HCT116 (cell line): Measurements from ENCODE around the gene TBXA2R. TPM values are rescaled to one million over a fixed set of nuclear protein-coding genes. Genes with fewer than 3 reads are reported as not detected.

Experiments
- ATAC-seq: fragments of 200-7000 bp; cut with Tn5 transposase; 2 replicates; pipeline ENCODE4 v1.9.1; 2020; ENCODE audit warnings: mild to moderate bottlenecking, moderate library complexity
- BruUV-seq: library from RNA; stranded (reverse); fragments of 400-500 nt; replicated peaks from 2 replicates; lab custom pipeline; 2021; lab: Mats Ljungman, UMichigan
- CTCF ChIA-PET: fragments of 300-600 bp; sonication (Branson Sonifier 250); formaldehyde crosslinking; loops from one replicate; lab custom pipeline; 2021; ENCODE audit warnings: antibody characterized with exemption; lab: Charles Lee
- POLR2A ChIA-PET: fragments of 300-600, 350-600 bp; sonication (Branson Sonifier 250); formaldehyde crosslinking; loops from one replicate; lab custom pipeline; 2021; ENCODE audit warnings: antibody characterized with exemption; lab: Charles Lee
- RAD21 ChIA-PET, 2 experiments: fragments of 300-600 bp; sonication (Branson Sonifier 250); formaldehyde crosslinking; loops; one replicate each; lab custom pipeline; 2023; ENCODE audit warnings: low total read pairs in 2 of 2; ENCODE audit not compliant: uncharacterized antibody in 2 of 2, unreplicated experiment in 2 of 2, low non-redundant PET in 1 of 2; lab: Charles Lee
- DNase-seq: peaks from one replicate; pipeline ENCODE4 v3.0.0-alpha.2; 2010; ENCODE audit warnings: low read depth, low spot score
- H2AFZ ChIP-seq: fragments of 200-600 bp; shearing (Covaris generic), sonication (generic); 2 replicates; pipeline ENCODE4 v1.6.1; 2017; ENCODE audit warnings: low read depth, mixed run types, mixed read lengths, antibody characterized with exemption, low read length; ENCODE audit not compliant: poor library complexity, severe bottlenecking
- H3K27ac ChIP-seq: 2 replicates; pipeline ENCODE4 v1.5.1; 2012; ENCODE audit warnings: low read depth, low read length
- H3K27me3 ChIP-seq: fragments of 200-600 bp; sonication (generic); 2 replicates; pipeline ENCODE4 v1.6.1; 2016; ENCODE audit warnings: mixed run types, low read length, mixed read lengths; ENCODE audit not compliant: insufficient read depth
- H3K36me3 ChIP-seq, 2 experiments: fragments of 200-500 bp in 1 of 2; fragments of 200-600 bp in 1 of 2; sonication (Bioruptor generic) in 1 of 2; sonication (generic) in 1 of 2; 2 replicates each; pipeline versions ENCODE4 v1.5.1 to v1.6.1; 2014 to 2016; ENCODE audit warnings: low read length in 2 of 2, inconsistent platforms in 1 of 2, mixed read lengths in 1 of 2, mixed run types in 1 of 2; ENCODE audit not compliant: insufficient read depth in 2 of 2, control insufficient read depth in 1 of 2
- H3K4me1 ChIP-seq, 2 experiments: fragments of 200-600 bp in 1 of 2; sonication (generic) in 1 of 2; 2 replicates each; pipeline versions ENCODE4 v1.5.1 to v1.6.1; 2012 to 2017; ENCODE audit warnings: low read length in 2 of 2, inconsistent platforms in 1 of 2, mild to moderate bottlenecking in 1 of 2, mixed read lengths in 1 of 2, mixed run types in 1 of 2, moderate library complexity in 1 of 2; ENCODE audit not compliant: insufficient read depth in 2 of 2, control insufficient read depth in 1 of 2
- H3K4me2 ChIP-seq: fragments of 200-600 bp; sonication (generic); 2 replicates; pipeline ENCODE4 v1.6.1; 2017; ENCODE audit warnings: mixed run types, low read length, mixed read lengths
- H3K4me3 ChIP-seq, 2 experiments: fragments of 200-600 bp in 1 of 2; sonication (generic) in 1 of 2; replicated peaks in 1 of 2; 2 replicates each; pipeline ENCODE4 v1.5.1; 2011 to 2016; ENCODE audit warnings: low read length in 2 of 2, control low read depth in 1 of 2, low read depth in 1 of 2, mild to moderate bottlenecking in 1 of 2, mixed read lengths in 1 of 2, mixed run types in 1 of 2
- H3K79me2 ChIP-seq: fragments of 200-600 bp; sonication (generic); 2 replicates; pipeline ENCODE4 v1.6.1; 2017; ENCODE audit warnings: mild to moderate bottlenecking, mixed run types, low read length, moderate library complexity, mixed read lengths; ENCODE audit not compliant: insufficient read depth
- H3K9ac ChIP-seq: fragments of 200-600 bp; sonication (generic); 2 replicates; pipeline ENCODE4 v1.6.1; 2016; ENCODE audit warnings: low read length, mixed read lengths
- H3K9me2 ChIP-seq: fragments of 200-600 bp; sonication (generic), shearing (Covaris generic); 2 replicates; pipeline ENCODE4 v1.6.1; 2017; ENCODE audit warnings: mixed run types, mild to moderate bottlenecking, moderate library complexity; ENCODE audit not compliant: insufficient read depth
- H3K9me3 ChIP-seq, 2 experiments: fragments of 200-500 bp in 1 of 2; fragments of 200-600 bp in 1 of 2; sonication (Bioruptor generic) in 1 of 2; sonication (generic) in 1 of 2; 2 replicates each; pipeline ENCODE4 v1.6.1; 2014 to 2017; ENCODE audit warnings: low read length in 2 of 2, mixed read lengths in 2 of 2, inconsistent platforms in 1 of 2, low read depth in 1 of 2, mild to moderate bottlenecking in 1 of 2, mixed run types in 1 of 2, moderate library complexity in 1 of 2; ENCODE audit not compliant: control insufficient read depth in 1 of 2, insufficient read depth in 1 of 2
- H4K20me1 ChIP-seq: fragments of 200-600 bp; sonication (generic), shearing (Covaris generic); 2 replicates; pipeline ENCODE4 v1.6.1; 2017; ENCODE audit warnings: mixed run types, mild to moderate bottlenecking, moderate library complexity; ENCODE audit not compliant: insufficient read depth
- CEBPB ChIP-seq: IDR thresholded peaks from 2 replicates; pipeline ENCODE4 v1.6.1; 2012; ENCODE audit warnings: low read depth
- CTCF ChIP-seq, 3 experiments: fragments of 200-600 bp in 1 of 3; sonication (generic) in 1 of 3; IDR thresholded peaks in 2 of 3; conservative IDR thresholded peaks in 1 of 3; 2 replicates each; pipeline ENCODE4 v1.5.1; 2012 to 2017; ENCODE audit warnings: low read depth in 2 of 3, low read length in 2 of 3, antibody characterized with exemption in 1 of 3, borderline replicate concordance in 1 of 3, control low read depth in 1 of 3, mild to moderate bottlenecking in 1 of 3, mixed read lengths in 1 of 3, mixed run types in 1 of 3, moderate library complexity in 1 of 3; ENCODE audit not compliant: insufficient read depth in 1 of 3
- EGR1 ChIP-seq: IDR thresholded peaks from 2 replicates; pipeline ENCODE4 v1.6.1; 2012; ENCODE audit warnings: low read depth
- EZH2 ChIP-seq: fragments of 200-600 bp; sonication (generic); IDR thresholded peaks from 2 replicates; pipeline ENCODE4 v1.6.1; 2017; ENCODE audit warnings: antibody characterized with exemption, mixed run types
- EZH2phosphoT487 ChIP-seq: fragments of 200-600 bp; IDR thresholded peaks from 2 replicates; pipeline ENCODE4 v1.6.1; 2018; ENCODE audit warnings: antibody characterized with exemption, borderline replicate concordance
- JUND ChIP-seq: IDR thresholded peaks from 2 replicates; pipeline ENCODE4 v1.6.1; 2012
- POLR2AphosphoS5 ChIP-seq: IDR thresholded peaks from 2 replicates; pipeline ENCODE4 v1.6.1; 2011; ENCODE audit warnings: mild to moderate bottlenecking, low read depth, low read length, moderate library complexity
- RAD21 ChIP-seq: IDR thresholded peaks from 2 replicates; pipeline ENCODE4 v1.6.1; 2012; ENCODE audit warnings: low read depth, mild to moderate bottlenecking
- SRF ChIP-seq: IDR thresholded peaks from 2 replicates; pipeline ENCODE4 v1.6.1; 2012; ENCODE audit warnings: low read depth
- YY1 ChIP-seq: IDR thresholded peaks from 2 replicates; pipeline ENCODE4 v1.6.1; 2011; ENCODE audit warnings: low read length, low read depth, moderate library complexity, mild to moderate bottlenecking; ENCODE audit not compliant: insufficient replicate concordance; ENCODE audit errors: extremely low read depth
- ZFX ChIP-seq: fragments of 450-650 bp; IDR thresholded peaks from 2 replicates; pipeline ENCODE4 v1.6.1; 2017
- ZNF274 ChIP-seq: fragments of 200-500 bp; sonication (Bioruptor generic); IDR thresholded peaks from 2 replicates; pipeline ENCODE4 v1.6.1; 2014; ENCODE audit warnings: mild to moderate bottlenecking, low read depth, low read length, inconsistent platforms
- intact Hi-C: fragments of 100-400 bp; cut with micrococcal nuclease; formaldehyde crosslinking; loops from 2 replicates; pipeline ENCODE4 v1.10.0; 2022
- total RNA-seq: library from RNA; stranded (reverse); gene quantifications from one replicate; pipeline ENCODE4 v1.2.1, GENCODE V29; 2021; ENCODE audit not compliant: unreplicated experiment
- TF ChIP-seq, protein P1 (sequence below): IDR thresholded peaks from 2 replicates; pipeline ENCODE4 v1.6.1; 2011; ENCODE audit warnings: mild to moderate bottlenecking, low read length, moderate library complexity; ENCODE audit not compliant: insufficient replicate concordance; ENCODE audit errors: extremely low read depth
- TF ChIP-seq, protein P2 (sequence below): IDR thresholded peaks from 2 replicates; pipeline ENCODE4 v1.6.1; 2012

TBXA2R gene
- total RNA-seq, 1 experiment from 2014 or later: 2.3 TPM

GRCh38 chr19:3655402-3656072 lies 48.9 kb upstream of the TBXA2R start:
- Histone ChIP-seq H3K36me3 (peaks cover 0 to 2% of the 10 kb centered on the region in 2 experiments; a peak in 1 of 4 replicates), H3K4me1 (peaks cover 0 to 7% of the 10 kb centered on the region in 2 experiments; a peak in 1 of 4 replicates), H3K4me2 (no peak overlapping the region), H3K9me2 (no peaks in the 10 kb centered on the region), H3K9me3 (no peaks in the 10 kb centered on the region), H4K20me1 (no peaks in the 10 kb centered on the region), H3K27me3 (no peaks in the 10 kb centered on the region), H2AFZ (no peak overlapping the region), H3K4me3 (no peak overlapping the region), H3K27ac (no peak overlapping the region), H3K9ac (no peak overlapping the region), H3K79me2 (no peaks in the 10 kb centered on the region)
- RAD21 ChIA-PET: no interaction called here
- intact Hi-C loops: no loop called here
- ATAC-seq (no peak), DNase-seq (no peak)
- CTCF ChIA-PET: no interaction called here
- POLR2A ChIA-PET: no interaction called here
- TF ChIP-seq CEBPB (no peak), CTCF (IDR thresholded peaks at IDR 0.05 in 2 of 3, conservative IDR thresholded peaks at IDR 0.05 in 1 of 3; ENCODE audit: borderline replicate concordance in 1 of 3, insufficient read depth in 1 of 3, low read depth in 2 of 3, low read length in 2 of 3) (no peak), POLR2AphosphoS5 (no peak), EGR1 (no peak), ZFX (no peak), ZNF274 (no peak), EZH2 (no peak), EZH2phosphoT487 (no peak), SRF (no peak), RAD21 (no peak), YY1 (no peak), JUND (no peak)
- TF ChIP-seq, protein P1, sequence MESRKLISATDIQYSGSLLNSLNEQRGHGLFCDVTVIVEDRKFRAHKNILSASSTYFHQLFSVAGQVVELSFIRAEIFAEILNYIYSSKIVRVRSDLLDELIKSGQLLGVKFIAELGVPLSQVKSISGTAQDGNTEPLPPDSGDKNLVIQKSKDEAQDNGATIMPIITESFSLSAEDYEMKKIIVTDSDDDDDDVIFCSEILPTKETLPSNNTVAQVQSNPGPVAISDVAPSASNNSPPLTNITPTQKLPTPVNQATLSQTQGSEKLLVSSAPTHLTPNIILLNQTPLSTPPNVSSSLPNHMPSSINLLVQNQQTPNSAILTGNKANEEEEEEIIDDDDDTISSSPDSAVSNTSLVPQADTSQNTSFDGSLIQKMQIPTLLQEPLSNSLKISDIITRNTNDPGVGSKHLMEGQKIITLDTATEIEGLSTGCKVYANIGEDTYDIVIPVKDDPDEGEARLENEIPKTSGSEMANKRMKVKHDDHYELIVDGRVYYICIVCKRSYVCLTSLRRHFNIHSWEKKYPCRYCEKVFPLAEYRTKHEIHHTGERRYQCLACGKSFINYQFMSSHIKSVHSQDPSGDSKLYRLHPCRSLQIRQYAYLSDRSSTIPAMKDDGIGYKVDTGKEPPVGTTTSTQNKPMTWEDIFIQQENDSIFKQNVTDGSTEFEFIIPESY: no peak
- TF ChIP-seq, protein P2, sequence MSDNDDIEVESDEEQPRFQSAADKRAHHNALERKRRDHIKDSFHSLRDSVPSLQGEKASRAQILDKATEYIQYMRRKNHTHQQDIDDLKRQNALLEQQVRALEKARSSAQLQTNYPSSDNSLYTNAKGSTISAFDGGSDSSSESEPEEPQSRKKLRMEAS: no peak
- no TSS peak for BruUV-seq
